ENCODE results near the gene TADA2B.

GRCh38 chr4:7061815-7062214 lies 18.6 kb downstream of the TADA2B start:
- TF ChIP-seq CTCF (IDR thresholded peaks at IDR 0.05) = no peak
- TF ChIP-seq ZFX (IDR thresholded peaks at IDR 0.05; ENCODE audit: borderline replicate concordance) = no peak
